Left lung (tissue), 10 donors: ENCODE data around the gene ART4. TPM values are rescaled to one million over a fixed set of nuclear protein-coding genes. Genes with fewer than 3 reads are reported as not detected.

Experiments used
- ATAC-seq: fragments of 200-7000 bp; cut with Tn5 transposase; one replicate; pipeline ENCODE4 v1.9.1; 2020; ENCODE audit warnings: moderate library complexity
- DNase-seq, 4 donors: peaks; one replicate each; pipeline ENCODE4 v3.0.0-alpha.2; 2013 to 2020
- H3K27ac ChIP-seq, 2 donors: fragments of 200-600 bp; sonication (generic) in 1 of 2; one replicate each; pipeline versions ENCODE4 v1.5.0 to v1.8.0; 2020 to 2021
- H3K27me3 ChIP-seq, 2 donors: fragments of 200-600 bp; sonication (generic) in 1 of 2; one replicate each; pipeline versions ENCODE4 v1.5.0 to v1.8.0; 2020 to 2021
- H3K36me3 ChIP-seq, 2 donors: fragments of 200-600 bp; sonication (generic) in 1 of 2; one replicate each; pipeline versions ENCODE4 v1.5.0 to v1.8.0; 2020 to 2021
- H3K4me1 ChIP-seq, 2 donors: fragments of 200-600 bp; one replicate each; pipeline ENCODE4 v1.8.0; 2021
- H3K4me3 ChIP-seq, 2 donors: fragments of 200-600 bp; sonication (generic) in 1 of 2; one replicate each; pipeline versions ENCODE4 v1.5.0 to v1.8.0; 2020 to 2021; ENCODE audit warnings: mild to moderate bottlenecking in 1 of 2
- H3K9me3 ChIP-seq, 2 donors: fragments of 200-600 bp; sonication (generic) in 1 of 2; one replicate each; pipeline versions ENCODE4 v1.5.0 to v1.8.0; 2020 to 2021
- CTCF ChIP-seq, 2 donors: fragments of 200-600 bp; sonication (generic) in 1 of 2; IDR thresholded peaks; one replicate each; pipeline versions ENCODE4 v1.5.0 to v1.8.0; 2021; ENCODE audit warnings: antibody characterized with exemption in 2 of 2
- intact Hi-C, 2 donors: fragments of 100-400 bp; cut with DNase I; formaldehyde crosslinking; loops; one replicate each; pipeline versions ENCODE4 v1.11.2 to v1.14.2; 2022
- polyA plus RNA-seq, 6 donors: library from polyadenylated mRNA; unstranded; fragments of 120-200 nt; gene quantifications; one replicate each; pipeline ENCODE4 v1.2.1, GENCODE V29; 2013; ENCODE audit not compliant: insufficient read length in 6 of 6
- total RNA-seq, 2 donors: library from RNA; stranded (reverse); fragmentation: NEBNext Ultra II Directional; extraction: Animal tissue kit (Norgen Biotek cat#: 25700); gene quantifications; one replicate each; pipeline ENCODE4 v1.2.1, GENCODE V29; 2021
- donor health status: DM: no; HTN: yes; CAD: no.
- donor health status: DM: no; HTN: no; CAD: no.

ART4 gene
- total and polyA plus RNA-seq, 8 donors: 0.11 to 3.1 (median 0.24) TPM

- intact Hi-C loops: no loop called here
- H3K9me3 ChIP-seq: no peaks in the 10 kb centered on the region
- no peak for TF ChIP-seq CTCF (IDR thresholded peaks at IDR 0.05)
- no peak overlapping the region for H3K4me3 ChIP-seq
- H3K27me3 ChIP-seq: no peaks in the 10 kb centered on the region
- H3K4me1 ChIP-seq: no peaks in the 10 kb centered on the region
- H3K27ac ChIP-seq: no peak overlapping the region
- DNase-seq (no peak), ATAC-seq (no peak)
- no peaks in the 10 kb centered on the region for H3K36me3 ChIP-seq
Measured at GRCh38 chr12:14871247-14871646, 27.9 kb upstream of the ART4 start.

- no peak overlapping the region for H3K4me3 ChIP-seq
- H3K27ac ChIP-seq: no peak overlapping the region
- no peaks in the 10 kb centered on the region for H3K27me3 ChIP-seq
- ATAC-seq: no peak
- no peaks in the 10 kb centered on the region for H3K9me3 ChIP-seq
- no peaks in the 10 kb centered on the region for H3K4me1 ChIP-seq
- no peak for DNase-seq
- H3K36me3 ChIP-seq: no peaks in the 10 kb centered on the region
- TF ChIP-seq CTCF (IDR thresholded peaks at IDR 0.05): no peak
- intact Hi-C loops: no loop called here
Measured at GRCh38 chr12:14868916-14869506, 25.7 kb upstream of the ART4 start.

GRCh38 chr12:14860490-14860889 is 17.2 kb upstream of the ART4 start:
- intact Hi-C loops: no loop called here
- Histone ChIP-seq H3K4me1 (no peaks in the 10 kb centered on the region), H3K4me3 (no peak overlapping the region), H3K9me3 (peaks cover 0 to 26% of the 10 kb centered on the region in 2 donors), H3K36me3 (no peaks in the 10 kb centered on the region), H3K27me3 (no peaks in the 10 kb centered on the region), H3K27ac (no peak overlapping the region)
- ATAC-seq: no peak
- no peak for DNase-seq
- TF ChIP-seq CTCF (IDR thresholded peaks at IDR 0.05): no peak

GRCh38 chr12:14858513-14858912 is 15.2 kb upstream of the ART4 start:
- Histone ChIP-seq H3K4me3 (no peak overlapping the region), H3K4me1 (no peaks in the 10 kb centered on the region), H3K27me3 (no peaks in the 10 kb centered on the region), H3K27ac (no peak overlapping the region), H3K9me3 (peaks cover 0 to 26% of the 10 kb centered on the region in 2 donors), H3K36me3 (no peaks in the 10 kb centered on the region)
- intact Hi-C loops: no loop called here
- ATAC-seq: no peak
- no peak for DNase-seq
- no peak for TF ChIP-seq CTCF (IDR thresholded peaks at IDR 0.05)

- Histone ChIP-seq H3K27ac (peak overlapping the region in 1 of 2 donors; percentile 10), H3K27me3 (no peaks in the 10 kb centered on the region), H3K9me3 (peaks cover 0 to 10% of the 10 kb centered on the region in 2 donors), H3K4me1 (no peaks in the 10 kb centered on the region), H3K4me3 (no peak overlapping the region), H3K36me3 (no peaks in the 10 kb centered on the region)
- ATAC-seq (peak; percentile 48), DNase-seq (no peak)
- TF ChIP-seq CTCF (IDR thresholded peaks at IDR 0.05): no peak
- intact Hi-C loops: no loop called here
Measured at GRCh38 chr12:14854586-14855183, 11.4 kb upstream of the ART4 start.
